Brain microvascular endothelial cell (primary cell): Measurements from ENCODE around the gene GDPD4.

Experiments
- DNase-seq: peaks from one replicate; pipeline ENCODE4 v3.0.0-alpha.2; 2020
- H3K27ac ChIP-seq: fragments of 250-450 bp; sonication (Bioruptor Pico); 2 replicates; pipeline ENCODE4 v1.5.1; 2020; ENCODE audit warnings: mild to moderate bottlenecking, moderate library complexity
- H3K27me3 ChIP-seq: fragments of 250-450 bp; sonication (Bioruptor Pico); replicated peaks from 2 replicates; pipeline ENCODE4 v1.5.1; 2020; ENCODE audit warnings: mild to moderate bottlenecking
- H3K36me3 ChIP-seq: fragments of 250-450 bp; sonication (Bioruptor Pico); replicated peaks from 2 replicates; pipeline ENCODE4 v1.5.1; 2020; ENCODE audit warnings: mild to moderate bottlenecking
- H3K4me3 ChIP-seq: 2 replicates; pipeline ENCODE4 v1.5.1; 2011; ENCODE audit warnings: low read depth, mild to moderate bottlenecking, control low read depth, low read length, moderate library complexity
- CTCF ChIP-seq: IDR thresholded peaks from 2 replicates; pipeline ENCODE4 v1.5.1; 2011; ENCODE audit warnings: low read depth, mild to moderate bottlenecking, moderate library complexity, low read length, control low read depth, inconsistent platforms; ENCODE audit errors: missing control alignments
- in situ Hi-C: cut with HindIII; loops from 2 replicates; pipeline ENCODE4 v1.10.0; 2017; ENCODE audit warnings: low sequenced_read_pairs, low pct_ligation_motif_present

GDPD4 gene

GRCh38 chr11:77301510-77301909 lies at the start of gene GDPD4:
Gene GDPD4, minus strand, starts transcription at chr11:77301686. Its CDS starts 16,549 bp downstream, at chr11:77285137.
- no peak within 1 kb of the TSS for H3K27ac ChIP-seq
- no peak within 1 kb of the TSS for H3K4me3 ChIP-seq
- no peak for TF ChIP-seq CTCF
- H3K27me3 ChIP-seq: no peaks in the 10 kb centered on the region
- DNase-seq: no peak
- no peaks in the 10 kb centered on the region for H3K36me3 ChIP-seq
- in situ Hi-C loops: no loop called here

- Histone ChIP-seq H3K27me3 (no peaks in the 10 kb centered on the region), H3K36me3 (no peaks in the 10 kb centered on the region), H3K4me3 (no peak overlapping the region), H3K27ac (no peak overlapping the region)
- no peak for DNase-seq
- in situ Hi-C loops: no loop called here
- no peak for TF ChIP-seq CTCF
Observed at GRCh38 chr11:77347948-77348347, 46.5 kb upstream of the GDPD4 start.

- DNase-seq: peak; percentile 67
- H3K36me3 ChIP-seq: no peaks in the 10 kb centered on the region
- no peak for TF ChIP-seq CTCF
- no peak overlapping the region for H3K4me3 ChIP-seq
- H3K27ac ChIP-seq: peak overlapping the region; percentile 35
- H3K27me3 ChIP-seq: no peaks in the 10 kb centered on the region
- in situ Hi-C loops: no loop called here
Observed at GRCh38 chr11:77346906-77347603, 45.6 kb upstream of the GDPD4 start.

GRCh38 chr11:77345621-77346020 lies 44.1 kb upstream of the GDPD4 start:
- Histone ChIP-seq H3K27ac (peak overlapping the region; percentile 22), H3K36me3 (no peaks in the 10 kb centered on the region), H3K27me3 (no peaks in the 10 kb centered on the region), H3K4me3 (no peak overlapping the region)
- peak; percentile 65 for DNase-seq
- peak; percentile 16 for TF ChIP-seq CTCF
- in situ Hi-C loops: no loop called here

- in situ Hi-C loops: no loop called here
- no peak for DNase-seq
- no peaks in the 10 kb centered on the region for H3K27me3 ChIP-seq
- H3K27ac ChIP-seq: no peak overlapping the region
- H3K36me3 ChIP-seq: no peaks in the 10 kb centered on the region
- TF ChIP-seq CTCF: no peak
- H3K4me3 ChIP-seq: no peak overlapping the region
Observed at GRCh38 chr11:77340501-77340900, 39.0 kb upstream of the GDPD4 start.

- Histone ChIP-seq H3K27me3 (no peaks in the 10 kb centered on the region), H3K4me3 (no peak overlapping the region), H3K36me3 (no peaks in the 10 kb centered on the region), H3K27ac (no peak overlapping the region)
- in situ Hi-C loops: no loop called here
- TF ChIP-seq CTCF: no peak
- DNase-seq: no peak
Observed at GRCh38 chr11:77332259-77332658, 30.8 kb upstream of the GDPD4 start.
